ENCODE data around the gene CARF. TPM values are rescaled to one million over a fixed set of nuclear protein-coding genes. Genes with fewer than 3 reads are reported as not detected.
A peak's percentile ranks its signal among the peaks of the same experiment; 100 is the strongest.
"Not testable (repeated sequence)": the region's sequence is repeated elsewhere in the genome, so short reads cannot be mapped to it uniquely, and the experiment has no call there.

Gene CARF
- total RNA-seq, 1 experiment from 2014 or later, result 6.8 TPM

DNA sequence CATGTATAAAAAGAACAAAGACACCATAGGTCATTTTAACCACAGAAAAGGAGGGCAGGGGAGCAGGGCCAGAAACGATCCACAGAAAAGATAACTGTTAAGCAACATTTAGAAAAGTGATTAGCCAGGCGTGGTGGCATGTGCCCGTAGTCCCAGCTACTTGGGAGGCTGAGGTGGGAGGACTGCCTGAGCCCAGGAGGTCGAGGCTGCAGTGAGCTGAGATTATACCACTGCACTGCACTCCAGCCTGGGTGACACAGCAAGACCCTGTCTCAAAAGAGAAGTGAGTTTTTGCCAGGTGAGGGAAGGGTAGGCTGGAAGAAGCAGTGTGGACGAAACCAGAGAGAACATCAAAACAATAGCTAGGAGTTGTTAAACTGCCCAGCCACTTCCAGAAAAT lies 3.9 kb upstream of the CARF start:
- no peak overlapping the region for H3K4me3 Mint-ChIP-seq (ENCODE audit: unreplicated experiment)
- peaks cover 13% of the 10 kb centered on the region for H3K9me3 Mint-ChIP-seq (ENCODE audit: unreplicated experiment)
- no peaks in the 10 kb centered on the region for H3K27me3 Mint-ChIP-seq (ENCODE audit: insufficient read depth, unreplicated experiment)
- H3K36me3 Mint-ChIP-seq (ENCODE audit: insufficient read depth, unreplicated experiment), result peaks cover 46% of the 10 kb centered on the region
- ChIA-PET CTCF (interaction anchor here (0.6 to 0.8 kb wide), 2 partner anchors 232 to 1678 kb away, joined by 3 read pairs; no protein-coding TSS in a partner anchor), POLR2A (interaction anchor here (0.6 to 4.0 kb wide), 4 partner anchors 107 to 626 kb away, joined by 3 to 40 read pairs (median 3); partner anchors contain the start of gene FAM117B)
- H3K27ac Mint-ChIP-seq (ENCODE audit: low read depth, unreplicated experiment), result peak overlapping the region; percentile 36
- no peak for DNase-seq (ENCODE audit: unreplicated experiment)
- no TSS peak for BruUV-seq (replicated peaks)
- TF ChIP-seq, protein P1, sequence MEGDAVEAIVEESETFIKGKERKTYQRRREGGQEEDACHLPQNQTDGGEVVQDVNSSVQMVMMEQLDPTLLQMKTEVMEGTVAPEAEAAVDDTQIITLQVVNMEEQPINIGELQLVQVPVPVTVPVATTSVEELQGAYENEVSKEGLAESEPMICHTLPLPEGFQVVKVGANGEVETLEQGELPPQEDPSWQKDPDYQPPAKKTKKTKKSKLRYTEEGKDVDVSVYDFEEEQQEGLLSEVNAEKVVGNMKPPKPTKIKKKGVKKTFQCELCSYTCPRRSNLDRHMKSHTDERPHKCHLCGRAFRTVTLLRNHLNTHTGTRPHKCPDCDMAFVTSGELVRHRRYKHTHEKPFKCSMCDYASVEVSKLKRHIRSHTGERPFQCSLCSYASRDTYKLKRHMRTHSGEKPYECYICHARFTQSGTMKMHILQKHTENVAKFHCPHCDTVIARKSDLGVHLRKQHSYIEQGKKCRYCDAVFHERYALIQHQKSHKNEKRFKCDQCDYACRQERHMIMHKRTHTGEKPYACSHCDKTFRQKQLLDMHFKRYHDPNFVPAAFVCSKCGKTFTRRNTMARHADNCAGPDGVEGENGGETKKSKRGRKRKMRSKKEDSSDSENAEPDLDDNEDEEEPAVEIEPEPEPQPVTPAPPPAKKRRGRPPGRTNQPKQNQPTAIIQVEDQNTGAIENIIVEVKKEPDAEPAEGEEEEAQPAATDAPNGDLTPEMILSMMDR (IDR thresholded peaks at IDR 0.05; ENCODE audit: unreplicated experiment), result no peak
- H3K4me1 Mint-ChIP-seq (ENCODE audit: insufficient read depth, unreplicated experiment), result peaks cover 18% of the 10 kb centered on the region
- intact Hi-C loops (cut with micrococcal nuclease), result no loop called here

DNA sequence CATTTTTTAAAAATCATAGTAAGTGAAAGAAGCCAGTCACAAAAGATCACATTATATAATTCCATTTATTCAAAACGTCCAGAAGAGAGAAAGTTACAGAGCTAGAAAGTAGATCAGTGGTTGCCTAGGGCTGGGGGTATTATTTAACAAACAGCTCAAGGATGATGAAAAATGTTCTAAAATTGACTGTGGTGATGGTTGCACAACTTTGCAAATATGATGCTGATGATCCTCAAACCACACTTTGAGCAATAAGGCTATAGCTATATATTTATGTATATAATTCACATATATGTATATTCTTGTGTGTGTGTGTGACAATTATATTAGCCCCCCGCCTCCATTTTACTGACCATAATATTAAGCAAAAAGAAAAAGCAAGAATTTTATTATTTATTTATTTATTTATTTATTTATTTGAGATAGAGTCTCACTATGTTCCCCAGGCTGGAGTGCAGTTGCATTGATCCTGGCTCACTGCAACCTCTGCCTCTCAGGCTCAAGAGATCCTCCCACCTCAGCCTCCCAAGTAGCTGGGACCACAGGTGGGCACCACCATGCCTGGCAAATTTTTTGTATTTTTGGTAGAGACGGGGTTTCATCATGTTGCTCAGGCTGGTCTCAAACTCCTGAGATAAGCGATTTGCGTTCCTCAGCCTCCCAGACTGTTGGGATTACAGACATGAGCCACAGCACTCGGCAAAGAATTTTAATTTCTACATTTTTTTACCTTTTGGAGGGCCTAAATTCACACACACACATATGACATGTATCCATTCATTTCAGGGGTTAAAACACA lies 2.5 kb upstream of the CARF start:
- BruUV-seq (replicated peaks), result no TSS peak
- Mint-ChIP-seq H3K27me3 (ENCODE audit: insufficient read depth, unreplicated experiment) (no peaks in the 10 kb centered on the region), H3K27ac (ENCODE audit: low read depth, unreplicated experiment) (peak overlapping the region; percentile 36), H3K4me3 (ENCODE audit: unreplicated experiment) (peak overlapping the region; percentile 96), H3K4me1 (ENCODE audit: insufficient read depth, unreplicated experiment) (peaks cover 18% of the 10 kb centered on the region), H3K36me3 (ENCODE audit: insufficient read depth, unreplicated experiment) (peaks cover 32% of the 10 kb centered on the region), H3K9me3 (ENCODE audit: unreplicated experiment) (peaks cover 9% of the 10 kb centered on the region)
- intact Hi-C loops (cut with micrococcal nuclease), result loop anchor here (2.0 to 5.0 kb wide), 3 partner anchors 105 to 328 kb away; partner anchors contain the start of genes CYP20A1 and NBEAL1
- TF ChIP-seq, protein P1 (IDR thresholded peaks at IDR 0.05; ENCODE audit: unreplicated experiment), result no peak
- ChIA-PET CTCF (interaction anchor here (0.6 to 1.2 kb wide), 4 partner anchors 11 to 201 kb away, joined by 3 read pairs; no protein-coding TSS in a partner anchor), POLR2A (interaction anchor here (0.5 to 4.0 kb wide), 3 partner anchors 83 to 527 kb away, joined by 3 to 40 read pairs (median 3); partner anchors contain the start of gene FAM117B)
- DNase-seq (ENCODE audit: unreplicated experiment), result peak; percentile 8

DNA sequence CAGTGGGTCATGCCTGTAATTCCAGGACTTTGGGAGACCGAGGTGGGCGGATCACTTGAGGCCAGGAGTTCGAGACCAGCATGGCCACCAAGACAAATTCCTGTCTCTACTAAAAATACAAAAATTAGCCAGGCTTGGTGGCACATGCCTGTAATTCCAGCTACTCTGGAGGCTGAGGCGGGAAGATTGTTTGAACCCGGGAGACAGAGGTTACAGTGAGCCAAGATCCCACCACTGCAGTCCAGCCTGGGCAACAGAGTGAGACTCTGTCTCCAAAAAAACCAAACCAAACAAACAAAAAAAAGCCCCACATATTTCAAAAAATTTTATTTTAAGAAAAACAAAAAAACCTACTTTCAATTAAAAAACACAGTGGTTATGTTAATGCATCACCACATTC lies 1.8 kb upstream of the CARF start:
- intact Hi-C loops (cut with micrococcal nuclease), result loop anchor here (2.0 to 5.0 kb wide), 3 partner anchors 105 to 327 kb away; partner anchors contain the start of genes CYP20A1 and NBEAL1
- CTCF ChIA-PET, result interaction anchor here (0.7 to 1.6 kb wide), 4 partner anchors 76 to 336 kb away, joined by 3 to 4 read pairs (median 3); no protein-coding TSS in a partner anchor
- POLR2A ChIA-PET, result interaction anchor here (1.8 to 4.0 kb wide), 6 partner anchors 15 to 329 kb away, joined by 6 to 41 read pairs (median 13); partner anchors contain the start of genes CYP20A1, FAM117B and NBEAL1
- Mint-ChIP-seq H3K4me1 (ENCODE audit: insufficient read depth, unreplicated experiment) (peaks cover 18% of the 10 kb centered on the region), H3K36me3 (ENCODE audit: insufficient read depth, unreplicated experiment) (peaks cover 25% of the 10 kb centered on the region), H3K4me3 (ENCODE audit: unreplicated experiment) (peak overlapping the region; percentile 96)
- BruUV-seq (replicated peaks); H3K27ac Mint-ChIP-seq (ENCODE audit: low read depth, unreplicated experiment); H3K9me3 Mint-ChIP-seq (ENCODE audit: unreplicated experiment); H3K27me3 Mint-ChIP-seq (ENCODE audit: insufficient read depth, unreplicated experiment); DNase-seq (ENCODE audit: unreplicated experiment): not testable (repeated sequence)

DNA sequence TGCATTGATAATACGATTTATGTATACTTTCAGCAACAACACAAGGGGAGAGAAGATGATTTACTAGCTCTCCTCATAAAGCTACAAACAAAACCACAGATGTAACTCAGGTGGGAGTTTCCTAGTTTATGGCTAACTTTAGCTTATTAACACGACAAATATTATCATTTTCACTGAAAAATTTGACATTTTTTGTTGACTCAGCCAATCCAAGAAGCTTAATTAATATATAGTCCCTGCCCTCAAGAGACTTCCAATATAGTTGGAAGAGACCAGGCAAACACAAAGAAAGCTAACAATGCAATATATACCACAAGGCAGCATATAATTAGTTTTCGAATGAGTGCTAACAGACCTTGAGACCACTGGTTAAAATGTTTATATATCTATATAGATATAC lies 1.4 kb upstream of the CARF start:
- peak overlapping the region; percentile 55 for H3K27ac Mint-ChIP-seq (ENCODE audit: low read depth, unreplicated experiment)
- peaks cover 21% of the 10 kb centered on the region for H3K36me3 Mint-ChIP-seq (ENCODE audit: insufficient read depth, unreplicated experiment)
- H3K4me3 Mint-ChIP-seq (ENCODE audit: unreplicated experiment), result peak overlapping the region; percentile 96
- no peaks in the 10 kb centered on the region for H3K27me3 Mint-ChIP-seq (ENCODE audit: insufficient read depth, unreplicated experiment)
- intact Hi-C loops (cut with micrococcal nuclease), result loop anchor here (2.0 to 5.0 kb wide), 3 partner anchors 104 to 327 kb away; partner anchors contain the start of genes CYP20A1 and NBEAL1
- DNase-seq (ENCODE audit: unreplicated experiment), result no peak
- H3K4me1 Mint-ChIP-seq (ENCODE audit: insufficient read depth, unreplicated experiment), result peaks cover 18% of the 10 kb centered on the region
- ChIA-PET CTCF (interaction anchor here (0.7 to 1.6 kb wide), 6 partner anchors 9 to 336 kb away, joined by 3 to 4 read pairs (median 4); no protein-coding TSS in a partner anchor), POLR2A (interaction anchor here (0.5 to 4.0 kb wide), 16 partner anchors 9 to 999 kb away, joined by 3 to 41 read pairs (median 4); partner anchors contain the start of genes CYP20A1, FAM117B, ICA1L and NBEAL1)
- BruUV-seq (replicated peaks), result no TSS peak
- TF ChIP-seq, protein P1 (IDR thresholded peaks at IDR 0.05; ENCODE audit: unreplicated experiment), result no peak
- peaks cover 4% of the 10 kb centered on the region for H3K9me3 Mint-ChIP-seq (ENCODE audit: unreplicated experiment)

Data from MCF 10A (cell line).